ENCODE results near the gene EBF3.

The EBF3 gene

DNA sequence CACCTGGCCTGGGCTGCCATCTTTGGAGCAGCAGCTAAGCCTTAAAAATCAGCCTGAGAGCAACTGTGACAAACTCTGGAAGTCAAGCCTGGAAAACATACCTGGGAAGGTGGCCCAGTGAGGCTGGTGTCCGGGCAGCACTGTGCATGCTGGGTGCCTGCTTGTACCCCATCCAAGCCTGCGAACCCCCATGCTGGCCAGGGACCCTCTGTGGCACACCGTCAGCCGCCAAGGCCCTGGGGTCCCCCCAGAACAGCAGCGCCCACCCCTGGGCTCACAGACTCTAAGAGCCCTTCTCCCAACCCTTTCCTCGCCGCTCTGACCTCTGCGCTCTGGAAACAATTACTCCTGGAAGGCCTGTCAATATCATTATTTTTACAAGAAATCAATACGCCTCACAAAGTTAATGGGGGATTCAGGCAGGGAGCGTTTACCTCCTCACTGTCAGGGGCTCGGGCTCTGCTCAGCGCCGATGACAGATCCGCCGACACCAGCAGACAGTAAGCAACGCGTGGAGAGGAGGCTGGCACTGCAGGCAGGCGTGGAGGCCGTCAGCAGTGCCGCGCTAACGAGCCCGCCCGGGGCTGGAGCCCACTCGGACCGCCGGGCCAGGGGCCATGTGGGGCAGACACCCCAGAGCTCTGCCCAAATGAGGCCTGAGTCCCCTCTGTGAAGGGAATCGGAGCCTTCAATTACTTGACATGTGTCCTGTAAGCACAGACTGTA lies 54.4 kb downstream of the EBF3 start:
- DNase-seq (ENCODE audit: low spot score): no peak

DNA sequence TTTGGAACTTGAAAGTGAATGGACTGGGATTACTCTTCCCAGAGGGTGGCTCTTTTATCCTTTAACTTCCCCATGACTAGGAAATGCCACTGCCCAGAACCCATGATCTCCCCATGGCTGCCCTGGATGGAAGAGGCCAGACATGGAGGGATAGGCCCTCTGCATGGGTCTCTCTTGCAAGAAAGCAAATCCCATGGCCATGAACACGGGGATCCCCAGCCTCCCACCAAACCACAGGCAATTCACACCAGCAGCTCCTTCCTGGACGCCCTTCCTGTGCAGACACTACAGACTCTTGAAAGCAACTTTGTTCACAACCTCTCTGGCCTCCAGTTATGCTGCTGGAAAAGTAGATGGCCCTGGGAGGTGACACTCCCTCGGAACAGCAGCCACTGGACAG lies 55.0 kb downstream of the EBF3 start:
- DNase-seq (ENCODE audit: low spot score): no peak

DNA sequence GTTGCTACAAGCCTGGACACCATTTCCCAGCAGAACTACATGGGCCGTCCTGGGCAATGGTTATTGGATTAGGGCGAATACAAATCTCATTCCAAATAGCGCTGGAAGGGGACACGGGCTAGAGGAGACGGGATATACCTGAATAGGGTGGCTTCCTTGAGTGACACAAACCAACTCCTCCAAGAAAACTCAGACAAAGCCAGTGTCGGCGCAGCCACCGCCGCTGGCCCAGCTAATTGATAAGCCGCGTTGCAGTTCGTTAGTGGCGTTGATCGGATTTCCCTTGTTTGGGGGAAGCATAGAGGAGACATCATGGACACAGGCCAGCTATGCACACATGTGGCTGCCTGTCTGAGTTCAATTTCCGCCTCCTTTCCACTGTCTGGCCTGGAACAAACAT lies 55.7 kb downstream of the EBF3 start:
- DNase-seq (ENCODE audit: low spot score): no peak

GRCh38 chr10:129905553-129905952 lies 58.5 kb downstream of the EBF3 start:
- DNase-seq (ENCODE audit: low spot score): no peak

DNA sequence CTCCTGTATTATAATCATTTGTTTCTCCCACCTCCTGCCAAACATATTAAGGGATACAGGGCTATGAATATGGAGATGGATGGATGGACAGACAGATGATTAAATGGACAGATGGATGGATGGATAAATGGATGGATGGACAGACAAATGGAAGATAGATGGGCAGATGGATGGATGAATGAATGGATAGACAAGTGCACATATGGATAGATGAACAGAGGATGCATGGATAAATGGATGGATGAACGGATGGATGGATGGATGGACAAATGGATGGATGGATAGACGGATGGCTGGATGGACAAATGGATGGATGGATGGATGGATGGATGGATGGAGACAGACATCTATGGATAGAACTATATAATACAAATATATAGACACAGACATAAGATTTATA lies 59.8 kb downstream of the EBF3 start:
- DNase-seq (ENCODE audit: low spot score): no peak

DNA sequence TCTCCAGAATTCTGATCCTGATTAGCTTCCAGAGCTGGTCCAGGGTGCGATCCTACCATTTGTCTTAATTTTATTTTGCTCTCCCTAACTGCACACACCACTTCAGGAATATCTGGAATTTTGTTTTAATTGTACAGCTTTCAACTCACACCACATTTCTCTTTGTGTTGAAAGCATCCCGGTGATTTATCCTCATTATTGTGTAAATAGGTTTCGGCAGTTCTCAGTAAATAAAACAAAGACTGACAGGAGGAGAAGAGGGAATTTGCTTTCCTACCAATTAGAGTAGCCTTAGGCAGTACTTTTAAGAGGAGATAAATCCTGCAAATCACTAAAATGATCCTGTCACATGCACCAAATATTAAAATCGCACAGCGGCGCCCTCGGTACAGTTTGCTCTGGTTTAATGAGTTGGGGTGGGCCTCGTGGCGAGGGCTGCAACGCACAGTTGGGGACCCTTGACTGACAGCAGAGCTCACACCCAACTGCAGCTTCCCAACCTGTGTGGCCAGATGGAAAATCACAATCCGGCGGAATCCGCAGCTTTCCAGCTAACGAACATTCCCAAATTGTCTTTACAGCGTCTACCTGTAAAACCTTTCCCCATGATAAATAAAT lies 62.6 kb downstream of the EBF3 start:
- DNase-seq (ENCODE audit: low spot score): no peak

DNA sequence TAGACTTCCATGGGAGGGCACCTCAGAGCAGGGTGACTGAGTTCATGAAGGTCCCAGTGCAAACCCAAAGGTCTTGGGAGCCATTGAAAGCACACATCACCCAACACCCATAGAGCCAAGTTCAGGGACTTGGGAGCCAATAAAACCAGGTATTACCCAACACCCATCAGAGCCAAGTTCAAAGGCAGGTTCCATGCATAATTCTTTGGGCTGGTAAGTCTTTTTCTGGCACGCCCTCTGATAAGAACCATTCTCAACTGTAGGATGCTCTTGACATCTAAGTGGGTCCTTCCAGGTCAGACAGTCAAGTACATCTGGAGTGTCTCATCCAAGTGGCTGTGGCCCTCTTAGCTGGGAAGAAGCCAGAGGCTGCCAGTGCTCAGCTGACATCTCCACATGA lies 63.2 kb downstream of the EBF3 start:
- DNase-seq (ENCODE audit: low spot score): no peak

- no peak for DNase-seq (ENCODE audit: low spot score)
Measured at GRCh38 chr10:129899276-129900130, 64.6 kb downstream of the EBF3 start.

DNA sequence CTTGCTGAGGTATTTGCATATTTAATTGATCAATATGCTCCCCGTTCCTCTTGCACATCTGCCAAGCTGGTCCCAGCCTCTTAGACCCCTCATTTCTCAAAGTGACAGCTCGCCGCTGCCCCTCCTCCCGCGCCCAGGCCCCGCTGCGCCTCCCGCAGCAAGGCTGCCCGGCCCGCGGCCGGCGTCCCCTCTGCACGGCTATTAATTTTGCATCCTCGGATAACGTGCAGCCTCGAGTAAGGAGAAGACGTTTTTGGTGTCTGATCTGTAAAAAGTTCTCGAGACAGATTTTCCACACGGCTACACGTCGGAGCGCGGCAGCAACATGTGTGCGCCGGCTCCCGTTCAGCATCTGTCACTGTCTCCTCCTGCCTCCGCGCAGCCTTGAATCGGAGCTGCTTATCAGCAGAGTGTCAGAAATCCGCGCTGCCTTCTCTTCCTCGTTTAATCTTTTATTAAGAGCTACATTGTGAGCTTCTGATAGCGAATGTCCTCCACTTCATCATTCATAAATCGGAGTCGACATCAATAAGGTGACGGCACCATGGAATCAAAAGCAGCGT lies 65.3 kb downstream of the EBF3 start:
- no peak for DNase-seq (ENCODE audit: low spot score)

- no peak for DNase-seq (ENCODE audit: low spot score)
Measured at GRCh38 chr10:129897871-129898626, 66.0 kb downstream of the EBF3 start.

DNA sequence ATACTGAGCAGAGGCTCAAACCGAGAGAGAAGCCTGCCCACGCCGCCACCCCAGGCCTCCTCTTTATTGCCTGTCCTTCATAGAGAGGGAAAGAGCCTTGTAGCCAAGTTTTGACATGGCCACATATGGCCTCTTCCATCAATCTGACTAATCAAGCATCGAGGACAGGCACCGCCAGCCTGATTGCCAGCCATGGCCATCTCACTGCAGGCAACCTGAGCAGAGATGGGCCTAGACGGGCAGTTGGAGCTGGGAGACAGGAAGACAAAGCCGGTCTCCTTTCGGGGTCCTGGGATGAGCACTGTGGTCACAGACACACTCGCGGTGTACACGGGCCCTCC lies 67.2 kb downstream of the EBF3 start:
- DNase-seq (ENCODE audit: low spot score): no peak

DNA sequence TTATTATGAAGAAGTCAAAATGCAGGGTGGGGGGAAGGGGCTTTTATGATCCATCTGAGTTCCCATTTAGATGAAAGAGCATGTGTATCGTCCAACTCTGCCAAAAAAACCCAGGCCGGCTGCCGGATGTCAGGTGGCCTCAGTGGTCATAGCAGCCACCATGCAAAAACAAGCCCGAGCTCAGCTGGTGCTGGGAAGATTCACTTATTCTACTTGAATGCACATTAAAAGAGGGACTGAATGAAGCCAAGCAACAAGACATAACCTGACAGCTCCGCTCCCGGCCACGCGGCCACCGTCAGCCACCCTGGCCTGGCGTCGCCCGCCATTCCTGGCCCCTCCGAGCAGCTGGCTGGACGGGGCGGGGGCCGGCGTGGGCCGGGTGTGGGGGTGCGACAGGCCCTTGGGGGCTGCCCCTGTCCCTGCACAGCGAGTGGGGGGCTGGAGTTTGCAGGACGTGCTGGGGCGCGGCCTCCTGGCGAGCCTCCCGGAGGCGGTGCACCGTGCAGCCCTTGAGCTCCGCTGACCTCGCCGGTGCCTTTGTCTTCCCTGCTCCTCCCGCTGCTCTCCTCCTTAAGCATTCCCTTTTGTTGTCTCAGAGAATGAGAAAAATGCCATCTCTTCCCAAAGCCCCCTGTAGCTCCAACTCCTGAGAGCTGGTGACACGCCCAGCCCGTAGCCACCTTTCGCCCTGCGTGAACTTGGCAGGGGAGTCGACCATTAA lies 67.8 kb downstream of the EBF3 start:
- DNase-seq (ENCODE audit: low spot score): no peak

DNA sequence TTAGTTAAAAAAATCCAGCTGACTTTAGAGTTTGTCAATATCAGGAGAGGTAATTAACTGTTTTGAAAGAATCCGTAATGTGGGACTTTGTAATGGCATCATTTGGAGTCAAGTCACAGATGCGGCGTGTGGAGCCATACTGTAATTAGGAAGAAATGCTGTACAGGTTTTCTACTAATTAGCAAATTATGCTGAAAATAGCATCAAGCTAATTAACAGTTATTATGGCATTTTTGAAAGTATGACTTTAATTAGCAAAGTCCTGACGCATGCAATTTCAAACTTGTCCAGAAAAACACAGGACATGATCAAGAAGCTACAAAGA lies 68.3 kb downstream of the EBF3 start:
- no peak for DNase-seq (ENCODE audit: low spot score)

DNA sequence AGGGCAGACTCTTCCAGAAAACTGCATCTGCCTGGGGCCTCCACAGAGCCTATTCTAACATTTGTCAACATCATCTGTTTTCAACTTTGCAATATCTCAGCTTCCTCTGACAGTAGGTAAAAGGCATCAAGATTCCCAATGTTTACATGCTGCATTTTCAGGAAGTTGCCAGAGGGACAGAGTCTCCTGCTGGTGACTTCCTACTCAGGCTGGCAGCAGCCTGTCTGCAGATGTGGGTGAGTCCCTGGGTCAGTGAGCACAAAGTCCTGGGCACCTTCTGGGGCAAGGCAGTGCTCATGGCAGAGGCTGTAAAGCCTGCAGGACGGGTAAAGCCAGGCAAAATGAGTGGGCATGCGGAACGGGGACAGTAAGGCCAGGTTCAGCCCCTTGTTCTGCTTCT lies 69.4 kb downstream of the EBF3 start:
- no peak for DNase-seq (ENCODE audit: low spot score)

DNA sequence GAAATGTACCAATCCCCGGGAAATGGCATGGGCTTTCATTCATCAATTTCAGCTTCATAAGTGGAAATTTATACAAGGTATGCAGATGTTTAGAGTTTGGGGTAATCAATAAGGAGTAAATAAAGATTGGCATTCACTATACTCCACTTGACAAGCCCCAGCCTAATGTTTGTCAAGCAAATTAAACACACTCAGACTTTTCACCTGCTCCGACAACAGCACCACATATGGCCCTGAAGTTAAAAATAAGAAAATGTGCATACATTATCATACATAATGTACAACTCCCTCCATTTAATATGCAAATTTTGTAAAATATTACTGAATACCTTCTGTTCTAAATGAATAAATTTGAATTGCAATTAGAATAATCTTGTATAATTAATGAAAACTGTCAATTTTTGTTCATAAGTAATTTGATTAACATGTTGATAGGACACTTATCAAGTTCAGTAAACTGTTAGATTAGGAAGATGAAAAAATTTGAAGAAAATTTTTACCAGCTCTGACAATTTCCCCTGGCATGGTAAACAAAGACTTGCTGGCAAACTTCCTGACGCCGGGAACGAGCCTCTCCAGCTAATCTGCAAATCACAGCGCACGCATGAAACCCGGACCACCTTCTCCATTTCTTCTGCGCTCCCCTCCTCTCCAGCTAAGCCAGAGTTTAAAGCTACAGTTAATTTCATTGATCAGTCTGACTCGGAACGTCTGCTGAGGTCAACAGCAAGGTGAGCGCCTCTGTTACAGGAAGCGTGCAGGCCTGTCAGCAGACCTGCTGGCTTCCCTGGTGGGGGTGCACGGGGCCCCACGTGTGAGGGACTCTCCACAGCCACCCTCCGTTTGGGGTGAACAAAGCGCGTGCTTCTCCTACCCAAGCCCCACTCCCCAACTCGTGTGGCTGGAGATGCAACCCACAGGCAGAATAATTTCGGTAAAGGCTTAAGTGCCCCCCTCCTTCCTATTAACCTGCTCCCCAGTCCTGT lies 70.7 kb downstream of the EBF3 start:
- no peak for DNase-seq (ENCODE audit: low spot score)

DNA sequence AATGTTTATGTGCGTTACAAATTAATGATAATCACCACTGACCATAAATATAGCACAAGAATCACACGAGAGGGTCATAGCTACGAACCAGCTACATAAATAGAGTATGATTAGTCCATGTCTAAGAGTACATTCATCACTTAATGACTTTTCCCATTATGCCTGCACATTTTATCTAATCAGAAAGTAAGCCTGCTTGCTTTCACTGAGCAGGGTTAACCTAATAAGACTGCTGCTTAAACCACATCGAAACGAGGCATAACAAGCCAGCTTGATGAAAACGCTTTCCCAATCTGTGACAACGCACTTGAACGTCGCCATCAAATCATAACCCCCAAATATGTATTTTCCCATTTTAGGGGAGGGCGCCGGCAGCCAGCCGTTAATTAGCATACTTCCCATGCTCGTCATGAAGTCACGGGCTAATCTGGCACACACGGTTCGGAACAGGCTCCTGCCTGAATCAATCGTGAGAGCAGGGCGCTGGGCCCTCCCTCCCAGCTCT lies 71.5 kb downstream of the EBF3 start:
- no peak for DNase-seq (ENCODE audit: low spot score)

DNA sequence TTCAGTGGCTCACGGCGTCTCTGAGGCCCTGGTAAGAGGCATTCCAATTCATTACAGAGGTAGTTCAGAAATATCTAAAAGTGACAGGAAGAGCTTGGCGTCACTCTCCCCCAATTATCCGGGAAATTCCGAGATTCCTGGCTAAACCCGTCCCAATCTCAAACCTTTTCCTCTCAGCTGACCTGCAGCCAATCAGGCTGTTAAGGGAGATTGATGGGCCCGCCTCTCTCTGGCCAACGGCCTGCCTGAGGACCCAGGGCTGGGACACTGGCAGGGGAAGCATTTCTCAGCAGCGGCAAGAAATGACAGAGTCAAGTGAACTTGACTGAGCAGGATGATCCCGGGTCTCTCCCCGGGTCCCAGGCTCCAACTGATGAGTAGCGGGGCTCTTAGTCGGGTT lies 72.3 kb downstream of the EBF3 start:
- DNase-seq (ENCODE audit: low spot score): no peak

GRCh38 chr10:129890170-129890569 lies 73.9 kb downstream of the EBF3 start:
- DNase-seq (ENCODE audit: low spot score): no peak

DNA sequence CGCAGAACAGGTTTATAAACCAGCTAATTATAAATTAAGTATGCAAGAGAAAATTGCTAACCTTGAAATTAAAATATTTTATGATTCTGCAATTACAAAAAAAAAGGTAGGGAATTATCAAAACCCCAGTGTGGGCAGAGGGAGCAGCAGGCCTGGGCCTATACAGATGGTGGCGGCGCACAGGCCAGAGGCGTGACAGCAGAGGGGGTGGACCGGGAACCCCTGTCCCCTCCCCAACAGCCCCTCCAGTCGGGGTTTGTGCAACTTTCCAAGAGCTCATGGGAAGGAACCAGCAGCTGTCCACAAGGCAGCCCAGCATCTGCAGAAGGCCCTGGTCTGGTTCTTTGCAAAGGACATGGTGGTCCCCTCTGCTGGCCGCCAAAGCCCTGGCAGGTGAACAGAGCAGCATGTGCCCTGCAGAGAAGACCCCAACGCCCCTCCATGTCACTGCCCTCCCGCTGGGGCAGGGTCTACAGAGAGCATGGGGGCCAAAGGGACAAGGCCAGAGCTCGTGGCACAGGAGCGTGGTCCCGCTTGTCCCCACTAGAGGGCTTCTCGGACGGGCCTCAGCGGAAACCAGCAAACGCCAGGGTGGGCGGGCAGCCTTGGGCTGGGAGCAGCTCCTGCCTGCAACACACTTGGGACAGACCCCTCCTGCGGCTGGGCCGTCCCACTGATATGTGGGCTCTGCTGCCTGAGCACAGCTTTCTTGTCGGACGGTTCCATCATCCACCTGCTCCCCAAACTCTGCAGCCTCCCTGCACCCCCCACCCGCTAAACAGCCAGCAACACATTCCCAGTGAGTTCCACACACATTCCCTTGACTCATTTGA lies 75.1 kb downstream of the EBF3 start:
- DNase-seq (ENCODE audit: low spot score): peak; percentile 88

All from GM03348 (cell line).